ENCODE measurements around the gene SRP14.
"Not testable (repeated sequence)": the region's sequence is repeated elsewhere in the genome, so short reads cannot be mapped to it uniquely, and the experiment has no call there.

The SRP14 gene

GRCh38 chr15:39997639-39998038 is 41.3 kb downstream of the SRP14 start:
- no peaks in the 10 kb centered on the region for H3K27me3 ChIP-seq
- peaks cover 4% of the 10 kb centered on the region; the same call in 1 of the 2 replicates for H3K36me3 ChIP-seq
- no peaks in the 10 kb centered on the region for H3K4me1 ChIP-seq
- no peaks in the 10 kb centered on the region for H3K9me3 ChIP-seq
- TF ChIP-seq CTCF (IDR thresholded peaks at IDR 0.05; ENCODE audit: low read depth, low read length) = no peak
- no peak overlapping the region for H3K4me3 ChIP-seq (ENCODE audit: low read depth, low read length)
- DNase-seq = no peak

- Histone ChIP-seq H3K4me1 (no peaks in the 10 kb centered on the region), H3K36me3 (peaks cover 4% of the 10 kb centered on the region; the same call in 1 of the 2 replicates), H3K4me3 (ENCODE audit: low read depth, low read length) (no peak overlapping the region), H3K9me3 (no peaks in the 10 kb centered on the region), H3K27me3 (no peaks in the 10 kb centered on the region)
- no peak for TF ChIP-seq CTCF (IDR thresholded peaks at IDR 0.05; ENCODE audit: low read depth, low read length)
- DNase-seq = no peak
Measured at GRCh38 chr15:39997031-39997430, 42.0 kb downstream of the SRP14 start.

- not testable (repeated sequence) for H3K36me3 ChIP-seq; H3K4me3 ChIP-seq (ENCODE audit: low read depth, low read length); H3K27me3 ChIP-seq; H3K9me3 ChIP-seq; DNase-seq; H3K4me1 ChIP-seq
Measured at GRCh38 chr15:39996228-39996627, 42.8 kb downstream of the SRP14 start.

- not testable (repeated sequence) for H3K4me1 ChIP-seq; H3K36me3 ChIP-seq; H3K9me3 ChIP-seq; H3K4me3 ChIP-seq (ENCODE audit: low read depth, low read length); H3K27me3 ChIP-seq
- DNase-seq = peak; percentile 18
Measured at GRCh38 chr15:39992953-39993352, 46.0 kb downstream of the SRP14 start.

- Histone ChIP-seq H3K27me3 (no peaks in the 10 kb centered on the region), H3K9me3 (no peaks in the 10 kb centered on the region), H3K36me3 (no peaks in the 10 kb centered on the region; the same call in 1 of the 2 replicates), H3K4me3 (ENCODE audit: low read depth, low read length) (no peak overlapping the region), H3K4me1 (no peaks in the 10 kb centered on the region)
- no peak for DNase-seq
- TF ChIP-seq CTCF (IDR thresholded peaks at IDR 0.05; ENCODE audit: low read depth, low read length) = no peak
Measured at GRCh38 chr15:39990706-39991105, 48.3 kb downstream of the SRP14 start.

GRCh38 chr15:39987821-39988220 is 51.2 kb downstream of the SRP14 start:
- no peak for TF ChIP-seq CTCF (IDR thresholded peaks at IDR 0.05; ENCODE audit: low read depth, low read length)
- Histone ChIP-seq H3K4me1 (no peaks in the 10 kb centered on the region), H3K27me3 (no peaks in the 10 kb centered on the region), H3K36me3 (no peaks in the 10 kb centered on the region; the same call in 1 of the 2 replicates), H3K4me3 (ENCODE audit: low read depth, low read length) (no peak overlapping the region), H3K9me3 (no peaks in the 10 kb centered on the region)
- no peak for DNase-seq

All from BE2C (cell line).